HepG2 (cell line): ENCODE measurements around the gene MAP4K3. TPM values are rescaled to one million over a fixed set of nuclear protein-coding genes. Genes with fewer than 3 reads are reported as not detected.

ENCODE experiments used
- CBX2 ChIP-seq, 2 experiments: fragments of 200-600 bp in 1 of 2; sonication (generic); formaldehyde crosslinking in 1 of 2; IDR thresholded peaks; 2 replicates each; pipeline versions ENCODE4 v1.7.0 to v1.8.1; 2018 to 2022; ENCODE audit warnings: low read depth in 2 of 2, low read length in 1 of 2, mild to moderate bottlenecking in 1 of 2, missing genetic modification reagents in 1 of 2
- CHD2 ChIP-seq: IDR thresholded peaks from 2 replicates; pipeline ENCODE4 v1.6.1; 2011; ENCODE audit warnings: low read depth, low read length, improper control_type of control experiment
- CREBL2 ChIP-seq: sonication (generic); formaldehyde crosslinking; IDR thresholded peaks from 2 replicates; pipeline ENCODE4 v1.8.1; 2023; ENCODE audit warnings: missing genetic modification reagents, mild to moderate bottlenecking, borderline replicate concordance
- ESRRA ChIP-seq: sonication (generic); formaldehyde crosslinking; IDR thresholded peaks from 2 replicates; pipeline ENCODE4 v1.5.1; 2020; ENCODE audit warnings: mild to moderate bottlenecking, low read depth, missing genetic modification reagents
- FOXJ3 ChIP-seq: sonication (generic); formaldehyde crosslinking; IDR thresholded peaks from 2 replicates; pipeline ENCODE4 v1.4.0; 2020; ENCODE audit warnings: missing genetic modification reagents, mild to moderate bottlenecking, borderline replicate concordance
- FOXP4 ChIP-seq: sonication (generic); formaldehyde crosslinking; IDR thresholded peaks from 2 replicates; pipeline ENCODE4 v1.4.0; 2020; ENCODE audit warnings: missing genetic modification reagents
- HDAC6 ChIP-seq: fragments of 200-600 bp; sonication (generic); IDR thresholded peaks from 2 replicates; pipeline ENCODE4 v1.7.0; 2017; ENCODE audit warnings: mild to moderate bottlenecking, antibody characterized with exemption, low read length, low read depth
- MIER2 ChIP-seq: IDR thresholded peaks from 2 replicates; pipeline ENCODE4 v1.6.1; 2016; ENCODE audit warnings: missing biosample characterization, missing genetic modification reagents
- SCMH1 ChIP-seq: sonication (generic); formaldehyde crosslinking; IDR thresholded peaks from 2 replicates; pipeline ENCODE4 v1.9.0; 2021; ENCODE audit warnings: missing genetic modification reagents, mild to moderate bottlenecking, borderline replicate concordance
- SOX13 ChIP-seq, 3 experiments: fragments of 450-650 bp in 1 of 3; sonication (generic) in 1 of 3; formaldehyde crosslinking in 1 of 3; IDR thresholded peaks in 2 of 3; conservative IDR thresholded peaks in 1 of 3; 2 replicates each; pipeline versions ENCODE4 v1.5.0 to v1.6.1; 2016 to 2020; ENCODE audit warnings: antibody characterized with exemption in 1 of 3, mild to moderate bottlenecking in 1 of 3, missing compliant biosample characterization in 1 of 3, missing genetic modification reagents in 1 of 3, moderate library complexity in 1 of 3
- TCF7L2 ChIP-seq: IDR thresholded peaks from 2 replicates; pipeline ENCODE4 v1.6.1; 2011; ENCODE audit warnings: mild to moderate bottlenecking, low read depth, low read length, moderate library complexity
- ZFX ChIP-seq: sonication (generic); formaldehyde crosslinking; IDR thresholded peaks from 2 replicates; pipeline ENCODE4 v1.4.0; 2020; ENCODE audit warnings: mild to moderate bottlenecking, low read depth, missing genetic modification reagents, moderate library complexity
- ZMYM3 ChIP-seq: sonication (generic); formaldehyde crosslinking; IDR thresholded peaks from 2 replicates; pipeline ENCODE4 v1.5.1; 2020; ENCODE audit warnings: mild to moderate bottlenecking, missing genetic modification reagents
- ZNF414 ChIP-seq: sonication (generic); formaldehyde crosslinking; IDR thresholded peaks from 2 replicates; pipeline ENCODE4 v1.5.0; 2020; ENCODE audit warnings: missing genetic modification reagents
- ZNF446 ChIP-seq: sonication (generic); formaldehyde crosslinking; IDR thresholded peaks from 2 replicates; pipeline ENCODE4 v1.5.0; 2020; ENCODE audit warnings: mild to moderate bottlenecking, missing genetic modification reagents
- ZNF691 ChIP-seq: sonication (generic); formaldehyde crosslinking; IDR thresholded peaks from 2 replicates; pipeline ENCODE4 v1.4.0; 2020; ENCODE audit warnings: missing genetic modification reagents, low read depth, mild to moderate bottlenecking, borderline replicate concordance
- ZNF710 ChIP-seq: sonication (generic); formaldehyde crosslinking; IDR thresholded peaks from 2 replicates; pipeline ENCODE4 v1.5.0; 2020; ENCODE audit warnings: mild to moderate bottlenecking, missing genetic modification reagents, borderline replicate concordance
- ZSCAN5A ChIP-seq: sonication (generic); formaldehyde crosslinking; IDR thresholded peaks from 2 replicates; pipeline ENCODE4 v1.8.0; 2022; ENCODE audit warnings: mild to moderate bottlenecking, missing genetic modification reagents, borderline replicate concordance
- polyA plus RNA-seq, 8 experiments: library from polyadenylated mRNA; depleted of rRNA in 3 of 8; stranded (reverse) in 7 of 8; unstranded in 1 of 8; fragments of >200 nt; fragmentation: Illumina TruSeq in 4 of 8; extraction: Trizol in 4 of 8; gene quantifications; 2 replicates each; pipeline versions ENCODE4 v1.2.1 to v1.2.3, GENCODE V29; 2011 to 2016; ENCODE audit warnings: low read depth in 4 of 8, missing spikeins in 1 of 8, mixed read lengths in 1 of 8; ENCODE audit not compliant: insufficient read depth in 1 of 8
- total RNA-seq, 5 experiments: library from RNA; depleted of rRNA; stranded (reverse); fragments of >200 nt; fragmentation: Illumina TruSeq; extraction: Trizol; gene quantifications; 2 replicates each; pipeline ENCODE4 v1.2.3, GENCODE V29; 2016; ENCODE audit warnings: low read depth in 1 of 5

Gene MAP4K3
- total and polyA plus RNA-seq, 2 of the 13 experiments (the other 11 are each of a cell fraction or from before 2014, with no cell fraction given): 45.9 to 53.2 TPM

- TF ChIP-seq ZNF710 (CRISPR knock-in tag) (no peak; the same call in 1 of the 2 replicates), ZNF446 (CRISPR knock-in tag) (no peak), ZMYM3 (peak; percentile 69), MIER2 (CRISPR knock-in tag) (no peak), CHD2 (no peak), ZNF691 (CRISPR knock-in tag) (no peak; the same call in 1 of the 2 replicates), FOXP4 (peak; percentile 50; the same call in 1 of the 2 replicates), CREBL2 (CRISPR knock-in tag) (no peak), ESRRA (CRISPR knock-in tag) (peak; percentile 26; the same call in 1 of the 2 replicates), HDAC6 (no peak), ZSCAN5A (CRISPR knock-in tag) (peak; percentile 77; the same call in 1 of the 2 replicates), ZNF414 (peak; percentile 75; the same call in 1 of the 2 replicates), TCF7L2 (no peak), CBX2 (IDR thresholded peaks at IDR 0.05; ENCODE audit: low read depth, low read length) (no peak), CBX2 (CRISPR knock-in tag; IDR thresholded peaks at IDR 0.05; ENCODE audit: low read depth) (no peak), SOX13 (IDR thresholded peaks at IDR 0.05) (no peak), SOX13 (CRISPR knock-in tag; conservative IDR thresholded peaks at IDR 0.05 in 1 of 2, IDR thresholded peaks at IDR 0.05 in 1 of 2) (peak in 1 of 2 experiments; percentile 5; a peak in 2 of 4 replicates), FOXJ3 (CRISPR knock-in tag) (no peak; the same call in 1 of the 2 replicates), SCMH1 (CRISPR knock-in tag) (no peak), ZFX (CRISPR knock-in tag) (peak; percentile 80)
Measured at GRCh38 chr2:39436592-39437521, at the start of gene MAP4K3 (continued).
